ENCODE results near the gene ING4. TPM values are rescaled to one million over a fixed set of nuclear protein-coding genes. Genes with fewer than 3 reads are reported as not detected.
A peak's percentile ranks its signal among the peaks of the same experiment; 100 is the strongest.

Gene ING4
- total RNA-seq, 1 experiment from 2014 or later = 33.0 TPM

- DNase-seq (ENCODE audit: low spot score) = no peak
- in situ Hi-C loops (cut with HindIII; ENCODE audit: low sequenced_read_pairs) = no loop called here
Observed at GRCh38 chr12:6641131-6641530, 21.8 kb downstream of the ING4 start.

- in situ Hi-C loops (cut with HindIII; ENCODE audit: low sequenced_read_pairs) = no loop called here
- DNase-seq (ENCODE audit: low spot score) = no peak
Observed at GRCh38 chr12:6640497-6640896, 22.4 kb downstream of the ING4 start.

GRCh38 chr12:6639151-6639801 is 23.6 kb downstream of the ING4 start:
- DNase-seq (ENCODE audit: low spot score) = no peak
- in situ Hi-C loops (cut with HindIII; ENCODE audit: low sequenced_read_pairs) = no loop called here

DNA sequence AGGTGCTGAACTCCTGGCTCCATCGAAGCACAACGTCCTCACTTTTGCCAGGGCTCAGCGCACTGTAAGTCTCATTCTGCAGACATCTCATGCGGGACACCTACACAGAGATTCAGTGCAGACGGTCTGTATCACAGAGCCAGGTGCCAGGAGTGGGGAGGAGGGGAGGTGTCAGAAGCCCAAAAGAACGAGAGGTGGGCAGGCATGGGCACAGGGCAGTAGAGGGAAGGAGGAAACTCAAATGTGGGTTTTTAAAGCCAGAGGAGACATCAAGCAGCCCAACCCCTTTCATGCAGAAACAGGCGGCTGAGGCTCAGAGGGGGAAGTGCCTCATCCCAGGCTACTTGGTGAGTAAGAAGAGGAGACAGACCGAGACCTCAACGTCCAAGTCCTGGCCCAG is 24.6 kb downstream of the ING4 start:
- no peak for DNase-seq (ENCODE audit: low spot score)

GRCh38 chr12:6635856-6636531 is 26.9 kb downstream of the ING4 start, which contains the start of gene LPAR5:
Gene LPAR5 (minus strand): TSS chr12:6635959. CDS start chr12:6621248, 14,711 bp downstream.
- in situ Hi-C loops (cut with HindIII; ENCODE audit: low sequenced_read_pairs) = no loop called here
- no peak for DNase-seq (ENCODE audit: low spot score)

More for the DNA sequence above, 24.6 kb downstream of the ING4 start:
- in situ Hi-C loops (cut with HindIII; ENCODE audit: low sequenced_read_pairs) = no loop called here

GRCh38 chr12:6635375-6635855 is 27.5 kb downstream of the ING4 start:
- no peak for DNase-seq (ENCODE audit: low spot score)
- in situ Hi-C loops (cut with HindIII; ENCODE audit: low sequenced_read_pairs) = no loop called here

- peak; percentile 64 for DNase-seq (ENCODE audit: low spot score)
- in situ Hi-C loops (cut with HindIII; ENCODE audit: low sequenced_read_pairs) = no loop called here
Observed at GRCh38 chr12:6632026-6632983, 30.6 kb downstream of the ING4 start.

- in situ Hi-C loops (cut with HindIII; ENCODE audit: low sequenced_read_pairs) = no loop called here
- DNase-seq (ENCODE audit: low spot score) = no peak
Observed at GRCh38 chr12:6631549-6631961, 31.4 kb downstream of the ING4 start.

- in situ Hi-C loops (cut with HindIII; ENCODE audit: low sequenced_read_pairs) = no loop called here
- peak; percentile 74 for DNase-seq (ENCODE audit: low spot score)
Observed at GRCh38 chr12:6630736-6631135, 32.2 kb downstream of the ING4 start.

- in situ Hi-C loops (cut with HindIII; ENCODE audit: low sequenced_read_pairs) = no loop called here
- no peak for DNase-seq (ENCODE audit: low spot score)
Observed at GRCh38 chr12:6627616-6628015, 35.3 kb downstream of the ING4 start.

DNA sequence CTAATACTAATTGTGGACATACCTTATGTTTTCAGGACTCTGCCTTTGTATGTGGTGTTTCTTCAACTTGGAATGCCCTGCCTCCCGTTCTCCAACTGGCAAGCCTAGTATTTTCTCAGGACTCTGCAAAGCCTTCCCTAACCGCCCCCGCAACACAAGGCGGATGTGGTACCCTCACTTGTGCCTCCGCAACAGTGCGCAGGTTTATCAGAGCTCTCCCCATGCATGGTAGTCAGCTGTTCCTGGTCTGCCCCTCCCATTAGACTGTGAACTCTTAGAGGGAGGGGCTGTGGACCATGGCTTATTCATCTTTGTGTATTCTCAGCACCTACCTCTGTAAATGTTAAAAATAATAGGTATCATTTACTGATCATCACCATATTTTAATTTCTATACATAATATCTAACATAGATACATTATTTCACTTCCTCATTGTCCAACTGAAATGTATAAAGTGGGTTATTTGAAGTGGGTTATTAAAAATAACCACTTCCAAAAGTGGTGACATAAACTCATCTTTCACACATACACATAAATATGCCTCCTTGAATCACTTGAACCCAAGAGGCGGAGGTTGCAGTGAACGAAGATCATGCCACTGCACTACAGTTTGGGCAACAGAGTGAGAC is 36.1 kb downstream of the ING4 start:
- DNase-seq (ENCODE audit: low spot score) = no peak
- in situ Hi-C loops (cut with HindIII; ENCODE audit: low sequenced_read_pairs) = no loop called here

DNA sequence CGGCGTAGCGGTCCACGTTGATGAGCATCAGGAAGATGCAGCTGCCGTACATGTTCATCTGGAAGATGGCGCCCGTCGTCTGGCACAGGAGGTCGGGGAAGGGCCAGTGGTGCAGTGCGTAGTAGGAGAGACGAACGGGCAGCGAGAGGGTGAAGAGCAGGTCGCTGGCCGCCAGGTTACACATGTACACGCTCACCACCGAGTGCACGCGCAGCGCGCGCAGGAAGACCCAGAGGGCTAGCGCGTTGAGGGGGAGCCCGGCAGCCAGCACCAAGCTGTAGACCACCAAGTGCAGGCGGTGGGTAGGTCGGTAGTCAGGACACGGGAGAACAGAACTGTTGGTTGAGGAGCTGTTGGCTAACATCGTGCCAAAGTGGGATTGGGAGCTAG is 42.0 kb downstream of the ING4 start:
- no peak for DNase-seq (ENCODE audit: low spot score)
- in situ Hi-C loops (cut with HindIII; ENCODE audit: low sequenced_read_pairs) = no loop called here

DNA sequence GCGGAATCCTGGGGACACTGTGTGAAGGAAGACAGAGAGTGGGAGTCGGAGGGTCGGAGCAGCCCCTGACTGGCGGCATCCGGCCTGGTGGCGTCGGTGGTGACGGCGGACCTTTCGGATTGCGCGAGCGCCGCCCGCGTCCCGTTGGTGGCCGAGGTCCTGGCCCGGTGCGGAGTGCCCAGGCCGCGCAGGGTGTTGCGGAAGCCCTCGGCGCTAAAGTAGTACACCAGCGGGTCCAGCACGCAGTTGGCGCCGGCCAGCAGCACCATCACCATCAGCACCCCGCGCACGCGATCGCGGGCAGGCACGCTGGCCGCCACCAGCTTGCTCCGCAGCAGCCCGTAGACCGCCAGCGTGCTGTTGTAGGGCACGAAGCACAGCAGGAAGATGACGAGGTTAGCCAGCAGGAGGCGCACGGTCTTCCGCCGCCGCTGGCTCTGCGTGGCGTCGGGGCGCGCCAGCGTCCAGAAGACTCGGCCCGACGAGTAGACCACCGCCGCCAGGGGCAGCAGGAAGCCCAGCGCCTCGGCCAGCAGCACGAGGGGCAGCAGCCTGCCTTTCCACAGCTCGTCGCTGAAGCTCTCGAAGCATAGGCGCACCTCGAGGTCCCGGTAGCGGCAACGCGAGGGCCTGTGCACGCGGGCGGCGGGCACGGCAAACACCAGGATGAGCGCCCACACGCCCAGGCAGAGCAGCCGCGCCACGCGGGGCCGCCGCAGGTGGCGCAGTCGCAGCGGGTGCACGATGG is 42.6 kb downstream of the ING4 start:
- in situ Hi-C loops (cut with HindIII; ENCODE audit: low sequenced_read_pairs) = no loop called here
- DNase-seq (ENCODE audit: low spot score) = no peak

- in situ Hi-C loops (cut with HindIII; ENCODE audit: low sequenced_read_pairs) = no loop called here
- DNase-seq (ENCODE audit: low spot score) = no peak
Observed at GRCh38 chr12:6618483-6619225, 44.3 kb downstream of the ING4 start.

DNA sequence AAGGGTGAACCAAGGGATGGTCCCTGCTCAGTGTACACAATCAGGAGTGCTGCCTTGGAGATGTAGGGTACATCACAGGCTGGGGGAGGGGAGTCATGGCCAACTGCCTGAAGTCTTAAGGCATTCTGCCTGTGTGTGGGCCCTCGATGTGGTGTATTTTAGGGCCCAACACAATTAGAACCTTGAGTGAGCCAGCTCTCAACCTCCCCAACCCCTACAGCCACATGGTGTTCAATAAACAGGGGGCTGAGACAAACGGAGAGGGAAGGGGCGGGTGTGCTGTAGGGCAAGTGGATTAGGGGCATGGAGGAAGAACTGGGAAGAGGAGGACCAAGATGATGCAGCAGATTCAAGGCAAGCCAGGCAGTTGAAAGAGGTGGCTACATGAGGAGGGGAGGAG is 47.1 kb downstream of the ING4 start:
- in situ Hi-C loops (cut with HindIII; ENCODE audit: low sequenced_read_pairs) = no loop called here
- peak; percentile 26 for DNase-seq (ENCODE audit: low spot score)

DNA sequence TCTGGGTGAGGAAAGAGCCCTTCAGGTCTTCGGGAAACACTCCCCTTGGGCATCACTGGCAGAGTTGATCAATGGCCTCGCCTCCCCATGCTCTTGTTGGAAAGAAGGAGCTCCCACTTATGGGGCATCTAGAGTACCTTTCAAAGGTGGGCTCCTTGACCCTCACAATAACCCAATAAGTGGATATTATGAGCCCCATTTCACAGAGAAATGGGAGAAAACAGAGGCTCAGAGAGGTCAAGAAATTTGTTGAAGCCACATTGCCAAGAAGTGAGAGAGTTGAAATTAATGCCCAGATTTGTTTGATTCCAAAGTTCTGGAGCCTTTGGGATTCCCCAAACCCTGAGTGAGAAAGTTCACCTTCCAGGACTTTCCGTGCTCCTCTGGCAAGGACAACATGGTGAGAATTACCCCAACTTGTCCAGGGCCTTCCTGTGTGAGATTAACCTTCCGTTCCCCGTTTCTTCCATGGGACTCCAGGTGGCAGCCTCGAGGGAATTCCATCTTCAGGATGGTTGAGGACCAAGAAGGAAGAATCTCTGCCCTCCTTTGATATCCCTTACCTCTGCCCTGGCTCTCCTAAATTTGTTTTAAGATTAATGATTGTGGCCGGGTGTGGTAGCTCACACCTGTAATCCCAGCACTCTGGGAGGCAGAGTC is 48.3 kb downstream of the ING4 start:
- in situ Hi-C loops (cut with HindIII; ENCODE audit: low sequenced_read_pairs) = no loop called here
- DNase-seq (ENCODE audit: low spot score) = peak; percentile 39

DNA sequence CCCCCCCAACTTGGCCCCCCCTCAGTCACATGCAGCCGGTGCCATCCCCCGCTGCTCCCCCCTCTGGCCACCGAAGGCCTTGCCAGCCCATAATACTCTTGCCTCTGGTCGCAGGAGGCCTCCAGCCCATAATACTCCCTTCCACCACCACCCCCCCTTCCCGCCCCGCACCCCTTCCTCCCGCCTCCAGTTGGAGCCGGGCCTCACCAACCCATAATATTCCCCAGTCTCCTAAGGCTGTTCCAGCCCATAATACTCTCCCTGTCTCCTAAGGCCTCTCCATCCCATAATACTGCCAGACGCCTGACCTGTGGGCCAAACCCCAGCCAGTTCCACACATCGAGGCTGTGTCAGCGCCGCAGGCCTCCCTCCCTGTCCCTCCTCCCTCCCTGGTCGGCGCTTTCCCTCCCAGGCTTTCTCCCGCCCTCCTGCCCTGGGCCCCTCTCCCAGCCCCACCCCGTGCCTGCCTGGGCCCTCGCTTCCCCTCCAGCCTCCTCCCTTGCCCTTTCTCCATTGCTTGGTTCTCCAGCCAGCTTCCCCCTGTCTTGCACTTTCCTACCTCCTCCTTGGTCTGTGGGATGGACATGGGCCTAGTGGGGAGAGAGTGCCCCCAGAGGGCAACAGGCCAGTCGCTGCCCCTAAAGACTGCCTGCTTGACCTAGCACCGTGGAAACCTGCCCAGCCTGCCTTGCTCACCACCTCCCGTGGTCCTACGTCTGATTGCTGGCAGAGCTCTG is 49.0 kb downstream of the ING4 start:
- peak; percentile 98 for DNase-seq (ENCODE audit: low spot score)
- in situ Hi-C loops (cut with HindIII; ENCODE audit: low sequenced_read_pairs) = no loop called here

Data from G401 (cell line).